ENCODE results near the gene JMJD7.

GRCh38 chr15:41854443-41854842 lies 26.6 kb downstream of the JMJD7 start:
- TF ChIP-seq, protein P1, sequence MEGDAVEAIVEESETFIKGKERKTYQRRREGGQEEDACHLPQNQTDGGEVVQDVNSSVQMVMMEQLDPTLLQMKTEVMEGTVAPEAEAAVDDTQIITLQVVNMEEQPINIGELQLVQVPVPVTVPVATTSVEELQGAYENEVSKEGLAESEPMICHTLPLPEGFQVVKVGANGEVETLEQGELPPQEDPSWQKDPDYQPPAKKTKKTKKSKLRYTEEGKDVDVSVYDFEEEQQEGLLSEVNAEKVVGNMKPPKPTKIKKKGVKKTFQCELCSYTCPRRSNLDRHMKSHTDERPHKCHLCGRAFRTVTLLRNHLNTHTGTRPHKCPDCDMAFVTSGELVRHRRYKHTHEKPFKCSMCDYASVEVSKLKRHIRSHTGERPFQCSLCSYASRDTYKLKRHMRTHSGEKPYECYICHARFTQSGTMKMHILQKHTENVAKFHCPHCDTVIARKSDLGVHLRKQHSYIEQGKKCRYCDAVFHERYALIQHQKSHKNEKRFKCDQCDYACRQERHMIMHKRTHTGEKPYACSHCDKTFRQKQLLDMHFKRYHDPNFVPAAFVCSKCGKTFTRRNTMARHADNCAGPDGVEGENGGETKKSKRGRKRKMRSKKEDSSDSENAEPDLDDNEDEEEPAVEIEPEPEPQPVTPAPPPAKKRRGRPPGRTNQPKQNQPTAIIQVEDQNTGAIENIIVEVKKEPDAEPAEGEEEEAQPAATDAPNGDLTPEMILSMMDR (IDR thresholded peaks at IDR 0.05; ENCODE audit: low read length) = no peak
- no peak for TF ChIP-seq EZH2 (IDR thresholded peaks at IDR 0.05; ENCODE audit: borderline replicate concordance, low read length)
